GM12891 (cell line): ENCODE data around the gene TRAF3.

Source experiments
- DNase-seq: peaks from one replicate; pipeline ENCODE4 v3.0.0; 2011; ENCODE audit warnings: low spot score; ENCODE audit not compliant: insufficient read length
- FAIRE-seq: peaks from 2 replicates; lab custom pipeline; 2011; peaks lifted over from hg19 to GRCh38; lab: Jason Lieb, UNC
- PAX5 ChIP-seq: IDR thresholded peaks from 2 replicates; pipeline ENCODE4 v1.6.1; 2011; ENCODE audit warnings: low read length, moderate library complexity, mild to moderate bottlenecking; ENCODE audit not compliant: insufficient read depth, severe bottlenecking
- POLR2A ChIP-seq: IDR thresholded peaks from 2 replicates; pipeline ENCODE4 v1.6.1; 2011; ENCODE audit warnings: low read depth, low read length, control low read depth
- POLR2AphosphoS5 ChIP-seq: IDR thresholded peaks from 2 replicates; pipeline ENCODE4 v1.6.1; 2011; ENCODE audit warnings: low read depth, low read length, control low read depth
- POU2F2 ChIP-seq: IDR thresholded peaks from 2 replicates; pipeline ENCODE4 v1.6.1; 2011; ENCODE audit warnings: low read depth, mild to moderate bottlenecking, control low read depth, low read length, moderate library complexity
- SPI1 ChIP-seq: IDR thresholded peaks from 2 replicates; pipeline ENCODE4 v1.6.1; 2011; ENCODE audit warnings: low read depth, low read length, control low read depth
- TAF1 ChIP-seq: IDR thresholded peaks from 2 replicates; pipeline ENCODE4 v1.6.1; 2011; ENCODE audit warnings: low read depth, low read length, control low read depth

Gene TRAF3

GRCh38 chr14:102898776-102899515, 121.7 kb downstream of the TRAF3 start:
- DNase-seq (peak; percentile 32), FAIRE-seq (peak; percentile 96)
- TF ChIP-seq POU2F2 (no peak), SPI1 (peak; percentile 9; the same call in 1 of the 2 replicates), TAF1 (no peak), POLR2AphosphoS5 (peak; percentile 60; the same call in 1 of the 2 replicates), POLR2A (peak; percentile 46)

- DNase-seq (no peak), FAIRE-seq (no peak)
Measured at GRCh38 chr14:102899516-102899900, 122.3 kb downstream of the TRAF3 start.

GRCh38 chr14:102900631-102901571, 123.7 kb downstream of the TRAF3 start:
- DNase-seq: peak; percentile 37
- no peak for FAIRE-seq
- no peak for TF ChIP-seq POU2F2
- TF ChIP-seq POLR2A: no peak
- no peak for TF ChIP-seq SPI1
- TF ChIP-seq PAX5: no peak
- no peak for TF ChIP-seq TAF1
- TF ChIP-seq POLR2AphosphoS5: no peak; the same call in 1 of the 2 replicates

More at GRCh38 chr14:102899516-102899900, 122.3 kb downstream of the TRAF3 start:
- TF ChIP-seq PAX5 (no peak), TAF1 (no peak), SPI1 (no peak), POLR2A (no peak), POLR2AphosphoS5 (no peak), POU2F2 (no peak)

GRCh38 chr14:102901633-102902032, 124.4 kb downstream of the TRAF3 start:
- DNase-seq: peak; percentile 92
- TF ChIP-seq POLR2A (peak; percentile 86), POLR2AphosphoS5 (peak; percentile 78; the same call in 1 of the 2 replicates), SPI1 (peak; percentile 100), TAF1 (peak; percentile 85), PAX5 (peak; percentile 7), POU2F2 (peak; percentile 81)
- peak; percentile 97 for FAIRE-seq

- FAIRE-seq (no peak), DNase-seq (no peak)
- TF ChIP-seq SPI1: no peak
- TF ChIP-seq POU2F2: no peak
- peak; percentile 22; the same call in 1 of the 2 replicates for TF ChIP-seq POLR2AphosphoS5
Measured at GRCh38 chr14:102902086-102902485, 124.8 kb downstream of the TRAF3 start.

- peak; percentile 19 for DNase-seq
- TF ChIP-seq POLR2A (no peak; the same call in 1 of the 2 replicates), POLR2AphosphoS5 (0 out of 2 replicates have a peak, but pooled peaks have one; percentile 9), TAF1 (no peak), POU2F2 (no peak)
- peak; percentile 71 for FAIRE-seq
Measured at GRCh38 chr14:102902523-102903247, 125.4 kb downstream of the TRAF3 start.

- DNase-seq (no peak), FAIRE-seq (no peak)
- TF ChIP-seq POLR2AphosphoS5 (no peak), POU2F2 (no peak), SPI1 (no peak), TAF1 (no peak), PAX5 (no peak), POLR2A (no peak)
Measured at GRCh38 chr14:102903248-102903888, 126.1 kb downstream of the TRAF3 start.

- FAIRE-seq: no peak
- TF ChIP-seq SPI1 (no peak), TAF1 (no peak), POLR2A (no peak), PAX5 (no peak), POU2F2 (no peak)
- no peak for DNase-seq
Measured at GRCh38 chr14:102903889-102904512, 126.8 kb downstream of the TRAF3 start.
